ENCODE data around the gene TAOK2. TPM values are rescaled to one million over a fixed set of nuclear protein-coding genes. Genes with fewer than 3 reads are reported as not detected.

TAOK2 gene
- total RNA-seq, 1 donor from 2014 or later: 39.7 TPM

DNA sequence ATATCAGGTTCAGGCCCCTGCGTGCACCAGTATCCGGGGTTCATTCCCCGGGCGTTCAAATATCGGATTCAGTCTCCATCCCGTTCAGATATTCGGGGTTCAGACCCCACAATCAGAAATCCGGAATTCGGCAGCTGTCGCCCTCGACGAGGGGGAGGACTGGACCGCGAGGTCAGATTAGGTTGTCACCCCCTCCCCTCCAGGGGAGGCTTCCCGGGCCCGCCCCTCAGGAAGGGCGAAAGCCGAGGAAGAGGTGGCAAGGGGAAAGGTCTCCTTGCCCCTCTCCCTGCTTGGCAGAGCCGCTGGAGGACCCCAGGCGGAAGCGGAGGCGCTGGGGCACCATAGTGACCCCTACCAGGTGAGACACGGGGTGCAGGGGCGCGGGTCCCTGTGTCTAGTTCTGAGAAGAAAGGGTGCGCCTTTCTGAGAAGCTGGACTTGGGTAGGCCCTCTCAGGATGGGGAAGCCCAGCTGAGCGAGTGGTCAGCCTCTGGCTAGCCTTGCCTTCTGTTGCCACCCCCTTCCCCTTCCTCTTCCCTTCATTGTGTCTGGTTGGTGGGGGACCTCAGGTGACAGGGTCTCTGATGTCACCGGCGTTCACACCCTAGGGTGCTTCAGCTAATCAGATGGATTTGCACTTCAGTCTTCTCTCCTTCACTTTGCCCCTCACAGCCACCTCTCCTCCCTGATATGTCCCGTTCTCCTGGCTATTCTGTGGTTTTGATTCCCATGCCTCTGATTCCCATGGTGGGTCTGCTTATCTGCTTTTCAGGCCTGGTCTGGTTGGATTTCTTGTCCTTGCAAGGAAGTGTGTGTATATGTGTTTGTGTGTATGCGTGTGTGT lies 844 bp downstream of the TAOK2 start:
- Mint-ChIP-seq H3K4me1 (ENCODE audit: low read depth) (peaks cover 36% of the 10 kb centered on the region), H3K27me3 (ENCODE audit: insufficient read depth) (no peaks in the 10 kb centered on the region), H3K9me3 (peaks cover 6% of the 10 kb centered on the region), H3K27ac (peak overlapping the region; percentile 72), H3K4me3 (peak overlapping the region; percentile 92), H3K36me3 (ENCODE audit: low read depth) (peaks cover 27% of the 10 kb centered on the region)
- intact Hi-C loops (cut with micrococcal nuclease): loop anchor here (10.0 kb wide), 1 partner anchor 680 kb away; the partner anchor contains the start of genes FBRS and PRR14
- DNase-seq (ENCODE audit: low spot score): no peak

DNA sequence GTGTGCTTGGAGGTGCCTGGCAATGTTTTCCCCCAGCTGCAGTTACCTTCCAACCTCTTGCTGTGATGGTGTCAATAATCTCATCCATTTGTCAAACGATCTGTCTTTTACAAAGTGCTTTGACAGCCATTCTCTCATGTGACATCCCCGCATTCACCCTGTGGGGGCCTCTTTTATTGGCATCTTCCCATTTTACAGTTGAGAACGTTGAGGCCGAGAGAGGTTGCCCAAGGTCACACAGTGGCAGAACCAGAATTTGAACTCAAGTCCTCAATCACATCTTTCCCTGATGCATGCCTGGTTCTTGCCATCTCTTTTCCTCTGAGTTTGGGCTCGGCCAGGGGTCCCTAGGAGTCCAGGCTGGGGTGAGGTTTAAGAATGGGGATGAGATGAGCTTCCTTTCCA lies 1.5 kb downstream of the TAOK2 start:
- intact Hi-C loops (cut with micrococcal nuclease): loop anchor here (10.0 kb wide), 1 partner anchor 680 kb away; the partner anchor contains the start of genes FBRS and PRR14
- H3K4me1 Mint-ChIP-seq (ENCODE audit: low read depth): peaks cover 36% of the 10 kb centered on the region
- no peak for DNase-seq (ENCODE audit: low spot score)
- H3K9me3 Mint-ChIP-seq: peaks cover 6% of the 10 kb centered on the region
- H3K27ac Mint-ChIP-seq: peak overlapping the region; percentile 72
- H3K36me3 Mint-ChIP-seq (ENCODE audit: low read depth): peaks cover 27% of the 10 kb centered on the region
- H3K4me3 Mint-ChIP-seq: peak overlapping the region; percentile 92
- no peaks in the 10 kb centered on the region for H3K27me3 Mint-ChIP-seq (ENCODE audit: insufficient read depth)

DNA sequence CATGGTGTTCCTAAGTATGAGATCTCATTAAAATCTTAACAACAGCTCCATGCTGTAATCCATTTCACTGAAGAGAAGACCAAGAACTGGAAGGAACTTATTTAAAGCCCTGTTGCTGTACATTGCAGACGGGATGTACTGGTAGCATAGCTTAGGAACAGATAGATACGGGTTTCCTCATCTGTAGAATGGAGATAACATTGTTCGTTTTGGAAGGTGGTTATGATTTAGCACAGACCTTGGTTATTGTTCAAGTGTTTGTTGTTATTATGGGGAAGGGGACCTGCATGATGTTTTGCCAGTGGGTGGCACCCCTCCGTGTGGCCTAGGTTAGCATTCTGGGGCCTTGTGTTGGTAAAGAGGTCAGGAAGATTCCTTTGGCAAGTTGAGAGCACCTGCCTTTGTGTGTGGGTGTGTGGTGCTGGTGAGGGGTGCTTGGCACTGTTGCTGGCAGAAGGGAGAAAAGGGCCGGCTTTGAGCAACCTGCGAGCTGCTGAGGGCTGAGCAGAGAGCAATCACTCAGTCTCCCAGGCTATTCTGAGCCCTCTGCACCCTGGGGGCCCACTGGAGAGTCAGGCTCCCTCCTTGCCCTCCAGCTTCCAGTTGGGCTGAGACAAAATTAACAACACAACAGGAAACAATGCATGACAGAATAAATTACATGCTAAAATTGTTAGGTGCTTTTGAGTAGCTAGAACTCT lies 2.3 kb downstream of the TAOK2 start:
- no peak for DNase-seq (ENCODE audit: low spot score)
- peaks cover 31% of the 10 kb centered on the region for H3K36me3 Mint-ChIP-seq (ENCODE audit: low read depth)
- peak overlapping the region; percentile 53 for H3K27ac Mint-ChIP-seq
- peak overlapping the region; percentile 92 for H3K4me3 Mint-ChIP-seq
- peaks cover 36% of the 10 kb centered on the region for H3K4me1 Mint-ChIP-seq (ENCODE audit: low read depth)
- H3K9me3 Mint-ChIP-seq: peaks cover 6% of the 10 kb centered on the region
- intact Hi-C loops (cut with micrococcal nuclease): loop anchor here (10.0 kb wide), 1 partner anchor 679 kb away; the partner anchor contains the start of genes FBRS and PRR14
- no peaks in the 10 kb centered on the region for H3K27me3 Mint-ChIP-seq (ENCODE audit: insufficient read depth)

DNA sequence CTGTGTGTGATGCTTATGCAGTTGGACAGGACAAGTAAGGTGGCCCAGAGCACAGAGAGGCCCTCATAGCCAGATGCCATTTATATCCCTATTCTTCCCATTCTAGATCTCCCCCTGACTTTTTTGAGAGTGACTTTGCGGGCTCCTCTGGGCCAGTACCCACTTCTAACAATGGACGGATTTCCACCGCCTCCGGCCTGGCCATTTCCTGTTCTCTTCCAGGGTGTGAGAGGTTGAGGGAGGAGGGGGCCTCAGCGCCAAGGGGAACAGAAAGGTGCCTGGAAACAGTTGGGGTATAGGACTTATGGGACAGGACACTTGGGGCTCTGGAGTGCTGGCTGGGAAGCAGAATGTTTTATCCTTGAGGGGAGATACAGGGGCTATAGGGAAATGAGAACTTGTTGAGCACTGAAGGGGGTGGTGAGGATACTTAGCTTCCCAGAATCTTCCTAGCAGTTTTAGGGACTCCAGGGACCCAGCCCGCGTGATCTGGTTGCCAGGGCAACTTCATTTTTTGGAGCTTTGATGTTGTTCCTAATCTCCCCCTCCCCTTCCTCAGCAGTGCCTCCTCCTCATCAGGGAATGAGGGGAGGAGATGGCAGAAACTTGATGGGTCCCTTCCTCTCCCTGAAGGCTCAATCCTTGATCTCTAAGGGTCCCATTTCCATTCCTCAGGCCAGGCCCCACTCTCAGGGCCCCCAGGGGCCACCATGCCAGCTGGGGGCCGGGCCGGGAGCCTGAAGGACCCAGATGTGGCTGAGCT lies 3.6 kb downstream of the TAOK2 start:
- DNase-seq (ENCODE audit: low spot score): no peak
- intact Hi-C loops (cut with micrococcal nuclease): loop anchor here (10.0 kb wide), 1 partner anchor 678 kb away; the partner anchor contains the start of genes FBRS and PRR14
- H3K27me3 Mint-ChIP-seq (ENCODE audit: insufficient read depth): no peaks in the 10 kb centered on the region
- no peak overlapping the region for H3K4me3 Mint-ChIP-seq
- peaks cover 36% of the 10 kb centered on the region for H3K4me1 Mint-ChIP-seq (ENCODE audit: low read depth)
- H3K27ac Mint-ChIP-seq: no peak overlapping the region
- H3K9me3 Mint-ChIP-seq: peaks cover 6% of the 10 kb centered on the region
- peaks cover 37% of the 10 kb centered on the region for H3K36me3 Mint-ChIP-seq (ENCODE audit: low read depth)

- Mint-ChIP-seq H3K9me3 (peaks cover 4% of the 10 kb centered on the region), H3K27me3 (ENCODE audit: insufficient read depth) (no peaks in the 10 kb centered on the region), H3K4me3 (no peak overlapping the region), H3K4me1 (ENCODE audit: low read depth) (peaks cover 34% of the 10 kb centered on the region), H3K27ac (no peak overlapping the region), H3K36me3 (ENCODE audit: low read depth) (peaks cover 41% of the 10 kb centered on the region)
- DNase-seq (ENCODE audit: low spot score): no peak
- intact Hi-C loops (cut with micrococcal nuclease): loop anchor here (10.0 kb wide), 1 partner anchor 677 kb away; the partner anchor contains the start of genes FBRS and PRR14
These were observed 4.4 kb downstream of the TAOK2 start for GRCh38 chr16:29978081-29978480.

DNA sequence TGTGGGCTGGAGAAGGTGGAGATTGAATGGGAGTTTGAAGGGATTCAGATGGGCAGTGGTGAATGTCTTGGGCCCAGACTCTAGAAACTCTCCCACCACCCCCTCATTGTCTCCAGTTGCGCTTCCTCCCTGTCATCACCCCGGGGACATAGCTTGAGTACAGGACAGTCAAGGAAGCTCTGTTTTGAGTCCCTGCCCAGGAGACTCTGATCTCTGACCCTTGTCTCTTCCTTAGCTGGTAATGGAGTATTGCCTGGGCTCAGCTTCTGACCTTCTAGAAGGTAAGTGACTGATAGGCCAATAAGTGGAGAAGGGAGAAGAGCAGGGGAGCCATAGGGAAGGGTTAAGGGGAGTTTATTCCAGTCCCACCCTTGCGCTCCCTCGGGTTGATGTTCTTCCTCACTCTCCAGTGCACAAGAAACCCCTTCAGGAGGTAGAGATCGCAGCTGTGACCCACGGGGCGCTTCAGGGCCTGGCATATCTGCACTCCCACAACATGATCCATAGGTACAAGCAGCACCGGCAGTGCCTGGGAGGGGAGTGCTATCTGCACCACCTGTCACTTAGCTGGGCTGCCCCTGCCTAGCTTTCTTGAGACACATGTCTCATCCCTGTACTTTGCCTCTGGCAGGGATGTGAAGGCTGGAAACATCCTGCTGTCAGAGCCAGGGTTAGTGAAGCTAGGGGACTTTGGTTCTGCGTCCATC lies 5.0 kb downstream of the TAOK2 start:
- H3K4me3 Mint-ChIP-seq: no peak overlapping the region
- peaks cover 29% of the 10 kb centered on the region for H3K4me1 Mint-ChIP-seq (ENCODE audit: low read depth)
- H3K27ac Mint-ChIP-seq: no peak overlapping the region
- H3K9me3 Mint-ChIP-seq: no peaks in the 10 kb centered on the region
- intact Hi-C loops (cut with micrococcal nuclease): loop anchor here (10.0 kb wide), 1 partner anchor 676 kb away; the partner anchor contains the start of genes FBRS and PRR14
- H3K27me3 Mint-ChIP-seq (ENCODE audit: insufficient read depth): no peaks in the 10 kb centered on the region
- H3K36me3 Mint-ChIP-seq (ENCODE audit: low read depth): peaks cover 42% of the 10 kb centered on the region
- DNase-seq (ENCODE audit: low spot score): no peak

DNA sequence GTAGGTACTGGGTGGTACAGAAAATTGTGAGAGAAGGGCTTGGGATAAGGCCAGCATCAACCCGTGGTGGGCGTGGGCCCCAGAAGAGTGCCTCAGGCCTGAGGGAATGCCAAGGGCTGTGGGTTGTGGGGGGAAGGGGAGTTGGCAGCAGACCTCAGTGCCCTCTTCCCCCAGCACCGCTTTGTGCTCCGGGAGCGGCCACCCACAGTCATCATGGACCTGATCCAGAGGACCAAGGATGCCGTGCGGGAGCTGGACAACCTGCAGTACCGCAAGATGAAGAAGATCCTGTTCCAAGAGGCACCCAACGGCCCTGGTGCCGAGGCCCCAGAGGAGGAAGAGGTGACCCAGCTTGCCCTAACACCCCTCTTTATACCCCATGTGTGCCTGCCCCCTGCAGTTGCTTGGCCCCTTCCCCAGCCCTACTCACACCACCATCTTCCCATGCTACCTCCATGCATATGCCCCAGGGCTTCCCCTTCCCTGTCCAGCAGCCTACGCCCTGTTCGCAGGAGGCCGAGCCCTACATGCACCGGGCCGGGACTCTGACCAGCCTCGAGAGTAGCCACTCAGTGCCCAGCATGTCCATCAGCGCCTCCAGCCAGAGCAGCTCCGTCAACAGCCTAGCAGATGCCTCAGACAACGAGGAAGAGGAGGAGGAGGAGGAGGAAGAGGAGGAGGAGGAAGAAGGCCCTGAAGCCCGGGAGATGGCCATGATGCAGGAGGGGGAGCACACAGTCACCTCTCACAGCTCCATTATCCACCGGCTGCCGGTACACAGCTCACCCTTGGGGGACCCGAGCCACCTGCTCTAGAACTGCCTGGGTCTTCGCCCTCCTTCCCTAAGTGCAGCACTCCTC lies 9.1 kb downstream of the TAOK2 start:
- Mint-ChIP-seq H3K36me3 (ENCODE audit: low read depth) (peaks cover 62% of the 10 kb centered on the region), H3K9me3 (no peaks in the 10 kb centered on the region), H3K27ac (no peak overlapping the region), H3K4me3 (no peak overlapping the region), H3K4me1 (ENCODE audit: low read depth) (no peaks in the 10 kb centered on the region), H3K27me3 (ENCODE audit: insufficient read depth) (no peaks in the 10 kb centered on the region)
- no peak for DNase-seq (ENCODE audit: low spot score)
- intact Hi-C loops (cut with micrococcal nuclease): no loop called here

DNA sequence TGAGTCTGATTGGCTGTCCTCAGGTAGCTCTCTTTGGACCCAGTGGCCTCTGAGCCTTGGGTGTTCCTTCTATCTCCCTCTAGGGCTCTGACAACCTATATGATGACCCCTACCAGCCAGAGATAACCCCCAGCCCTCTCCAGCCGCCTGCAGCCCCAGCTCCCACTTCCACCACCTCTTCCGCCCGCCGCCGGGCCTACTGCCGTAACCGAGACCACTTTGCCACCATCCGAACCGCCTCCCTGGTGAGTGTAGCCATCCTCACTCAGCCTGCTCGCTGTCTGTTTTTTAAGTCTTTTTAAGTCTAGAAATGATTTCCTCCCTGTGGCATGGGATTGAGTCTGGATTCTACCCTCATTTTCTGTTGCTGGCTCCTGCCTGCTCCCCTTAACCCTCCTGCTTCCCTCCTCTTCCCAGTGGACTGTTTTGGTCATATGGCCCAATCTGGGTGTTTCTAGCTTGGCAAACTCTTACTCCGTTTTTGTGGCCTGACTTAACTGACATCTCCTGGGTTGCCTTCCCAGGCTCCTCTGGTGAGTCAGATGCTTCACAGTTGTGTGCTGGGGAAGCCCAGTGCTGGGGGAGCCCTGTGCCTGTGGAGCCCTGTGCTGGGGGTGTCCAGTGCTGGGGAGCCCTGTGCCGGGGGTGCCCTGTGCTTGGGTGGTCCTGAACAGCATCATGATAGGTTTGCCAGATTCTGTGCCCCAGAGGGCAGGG lies 9.9 kb downstream of the TAOK2 start:
- peaks cover 64% of the 10 kb centered on the region for H3K36me3 Mint-ChIP-seq (ENCODE audit: low read depth)
- no peaks in the 10 kb centered on the region for H3K27me3 Mint-ChIP-seq (ENCODE audit: insufficient read depth)
- H3K27ac Mint-ChIP-seq: no peak overlapping the region
- DNase-seq (ENCODE audit: low spot score): no peak
- intact Hi-C loops (cut with micrococcal nuclease): no loop called here
- no peaks in the 10 kb centered on the region for H3K4me1 Mint-ChIP-seq (ENCODE audit: low read depth)
- H3K4me3 Mint-ChIP-seq: no peak overlapping the region
- H3K9me3 Mint-ChIP-seq: no peaks in the 10 kb centered on the region

- Mint-ChIP-seq H3K9me3 (no peaks in the 10 kb centered on the region), H3K4me3 (no peak overlapping the region), H3K36me3 (ENCODE audit: low read depth) (peaks cover 62% of the 10 kb centered on the region), H3K4me1 (ENCODE audit: low read depth) (no peaks in the 10 kb centered on the region), H3K27me3 (ENCODE audit: insufficient read depth) (no peaks in the 10 kb centered on the region), H3K27ac (no peak overlapping the region)
- intact Hi-C loops (cut with micrococcal nuclease): no loop called here
- DNase-seq (ENCODE audit: low spot score): no peak
These were observed 10.6 kb downstream of the TAOK2 start for GRCh38 chr16:29984137-29984763.

DNA sequence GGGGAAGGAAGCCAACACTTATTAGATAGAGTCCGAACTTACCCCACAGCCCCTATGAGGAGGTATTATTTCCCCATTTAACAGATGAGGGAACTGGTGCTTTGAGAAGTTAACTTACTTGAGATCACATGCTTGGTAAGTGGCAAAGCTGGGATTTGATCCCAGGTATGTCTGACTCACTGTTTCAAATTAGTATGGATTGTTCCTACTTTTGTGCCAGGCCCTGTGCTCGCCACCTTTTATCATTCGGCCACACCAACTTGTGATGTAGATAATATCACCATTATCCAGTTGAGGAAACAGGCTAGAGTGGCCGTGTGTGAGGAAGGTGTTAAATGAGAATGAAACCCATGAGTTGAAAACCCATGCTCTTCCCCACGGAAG lies 11.1 kb downstream of the TAOK2 start:
- no peak for DNase-seq (ENCODE audit: low spot score)
- Mint-ChIP-seq H3K27ac (no peak overlapping the region), H3K27me3 (ENCODE audit: insufficient read depth) (no peaks in the 10 kb centered on the region), H3K4me1 (ENCODE audit: low read depth) (no peaks in the 10 kb centered on the region), H3K36me3 (ENCODE audit: low read depth) (peaks cover 62% of the 10 kb centered on the region), H3K4me3 (no peak overlapping the region), H3K9me3 (no peaks in the 10 kb centered on the region)
- intact Hi-C loops (cut with micrococcal nuclease): no loop called here
